ENCODE measurements around the gene TOMM20. TPM values are rescaled to one million over a fixed set of nuclear protein-coding genes. Genes with fewer than 3 reads are reported as not detected.

The TOMM20 gene
- total RNA-seq, 1 experiment from 2014 or later: 72.6 TPM

DNA sequence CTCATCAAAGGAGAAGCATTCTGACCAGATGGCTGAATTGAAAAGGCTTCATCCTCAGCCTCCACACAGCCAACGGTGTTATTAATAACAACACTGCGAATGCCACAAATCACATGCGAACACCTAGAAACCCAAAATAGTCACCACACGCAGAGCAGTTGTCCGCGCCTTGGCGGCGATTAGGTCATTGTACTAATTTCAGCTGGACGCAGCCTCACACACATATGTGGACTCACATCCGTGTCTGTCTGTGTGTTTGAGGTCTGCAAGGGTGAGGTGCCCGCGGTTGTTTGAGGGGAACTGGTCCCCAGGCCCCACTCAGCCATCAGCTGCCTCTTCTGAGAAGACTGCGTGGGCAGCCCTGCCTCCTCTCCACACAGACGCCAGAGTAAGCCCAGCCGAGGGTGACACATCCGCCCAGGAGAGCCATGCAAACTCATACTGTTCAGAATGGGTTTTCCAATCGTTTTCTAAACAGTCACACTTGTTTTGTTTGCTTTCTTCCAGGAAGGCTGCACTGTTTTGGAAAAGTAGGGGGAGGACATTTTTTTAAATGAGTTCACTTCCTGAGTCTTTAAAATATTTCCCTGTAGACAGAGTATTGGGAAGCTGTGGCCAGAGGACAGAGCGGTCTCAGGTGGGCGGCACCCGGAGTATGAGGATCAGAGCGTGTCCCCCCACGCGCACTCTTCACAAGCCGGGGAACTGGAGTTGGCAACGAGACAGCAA, 53.4 kb downstream of the TOMM20 start:
- Histone ChIP-seq H3K4me3 (ENCODE audit: low read depth, low read length, poor library complexity, severe bottlenecking) (no peak overlapping the region), H3K4me1 (ENCODE audit: insufficient read depth, low read length, poor library complexity, severe bottlenecking) (no peaks in the 10 kb centered on the region), H3K27ac (ENCODE audit: low read depth, low read length, poor library complexity, severe bottlenecking) (no peak overlapping the region), H3K27me3 (replicated peaks; ENCODE audit: insufficient read depth, low read depth, low read length, poor library complexity) (no peaks in the 10 kb centered on the region), H3K36me3 (ENCODE audit: insufficient read depth, low read length, poor library complexity, severe bottlenecking) (no peaks in the 10 kb centered on the region), H3K9me3 (ENCODE audit: low read depth, low read length, poor library complexity, severe bottlenecking) (no peaks in the 10 kb centered on the region)
- no TSS peak for BruUV-seq (replicated peaks)
- no peak for TF ChIP-seq EZH2 (IDR thresholded peaks at IDR 0.05; ENCODE audit: borderline replicate concordance, low read depth, low read length, poor library complexity, severe bottlenecking)
- no peak for TF ChIP-seq CTCF (conservative IDR thresholded peaks at IDR 0.05; ENCODE audit: low read depth, low read length)
- ChIA-PET CTCF (no interaction called here), POLR2A (ENCODE audit: low non-redundant PET) (no interaction called here)
- intact Hi-C loops (cut with micrococcal nuclease; ENCODE audit: unreplicated experiment): no loop called here
- no peak for DNase-seq (ENCODE audit: low spot score)

- H3K36me3 ChIP-seq (ENCODE audit: insufficient read depth, low read length, poor library complexity, severe bottlenecking): no peaks in the 10 kb centered on the region
- no peaks in the 10 kb centered on the region for H3K9me3 ChIP-seq (ENCODE audit: low read depth, low read length, poor library complexity, severe bottlenecking)
- POLR2A ChIA-PET (ENCODE audit: low non-redundant PET): no interaction called here
- CTCF ChIA-PET: no interaction called here
- no peak overlapping the region for H3K27ac ChIP-seq (ENCODE audit: low read depth, low read length, poor library complexity, severe bottlenecking)
- H3K27me3 ChIP-seq (replicated peaks; ENCODE audit: insufficient read depth, low read depth, low read length, poor library complexity): no peaks in the 10 kb centered on the region
- H3K4me3 ChIP-seq (ENCODE audit: low read depth, low read length, poor library complexity, severe bottlenecking): no peak overlapping the region
- TF ChIP-seq EZH2 (IDR thresholded peaks at IDR 0.05; ENCODE audit: borderline replicate concordance, low read depth, low read length, poor library complexity, severe bottlenecking) (no peak), CTCF (conservative IDR thresholded peaks at IDR 0.05; ENCODE audit: low read depth, low read length) (no peak)
- intact Hi-C loops (cut with micrococcal nuclease; ENCODE audit: unreplicated experiment): no loop called here
- BruUV-seq (replicated peaks): no TSS peak
- DNase-seq (ENCODE audit: low spot score): no peak
- no peaks in the 10 kb centered on the region for H3K4me1 ChIP-seq (ENCODE audit: insufficient read depth, low read length, poor library complexity, severe bottlenecking)
Measured at GRCh38 chr1:235074523-235075047, 54.1 kb downstream of the TOMM20 start.

GRCh38 chr1:235073968-235074522, 54.6 kb downstream of the TOMM20 start:
- POLR2A ChIA-PET (ENCODE audit: low non-redundant PET): no interaction called here

More at GRCh38 chr1:235073968-235074522, 54.6 kb downstream of the TOMM20 start:
- no peak for DNase-seq (ENCODE audit: low spot score)
- H3K9me3 ChIP-seq (ENCODE audit: low read depth, low read length, poor library complexity, severe bottlenecking): no peaks in the 10 kb centered on the region
- TF ChIP-seq CTCF (conservative IDR thresholded peaks at IDR 0.05; ENCODE audit: low read depth, low read length): no peak
- TF ChIP-seq EZH2 (IDR thresholded peaks at IDR 0.05; ENCODE audit: borderline replicate concordance, low read depth, low read length, poor library complexity, severe bottlenecking): no peak
- no peaks in the 10 kb centered on the region for H3K36me3 ChIP-seq (ENCODE audit: insufficient read depth, low read length, poor library complexity, severe bottlenecking)
- no peaks in the 10 kb centered on the region for H3K4me1 ChIP-seq (ENCODE audit: insufficient read depth, low read length, poor library complexity, severe bottlenecking)
- H3K4me3 ChIP-seq (ENCODE audit: low read depth, low read length, poor library complexity, severe bottlenecking): no peak overlapping the region
- H3K27me3 ChIP-seq (replicated peaks; ENCODE audit: insufficient read depth, low read depth, low read length, poor library complexity): no peaks in the 10 kb centered on the region
- no TSS peak for BruUV-seq (replicated peaks)
- intact Hi-C loops (cut with micrococcal nuclease; ENCODE audit: unreplicated experiment): no loop called here
- CTCF ChIA-PET: no interaction called here
- no peak overlapping the region for H3K27ac ChIP-seq (ENCODE audit: low read depth, low read length, poor library complexity, severe bottlenecking)

Measured in A673 (cell line).